CD4-positive, alpha-beta T cell treated with Interleukin-4 for 1 hour (primary cell): ENCODE data around the gene LRRC47.

Experiments
- DNase-seq, 2 donors: peaks; one replicate each; pipeline ENCODE4 v3.0.0-alpha.2; 2020 to 2022

LRRC47 gene

GRCh38 chr1:3785456-3786157 lies 10.7 kb downstream of the LRRC47 start:
- DNase-seq = no peak

- no peak for DNase-seq
Observed at GRCh38 chr1:3785045-3785444, 11.3 kb downstream of the LRRC47 start.

GRCh38 chr1:3783651-3784474 lies 12.4 kb downstream of the LRRC47 start:
- no peak for DNase-seq

- no peak for DNase-seq
Observed at GRCh38 chr1:3780901-3781300, 15.4 kb downstream of the LRRC47 start.

GRCh38 chr1:3779912-3780416 lies 16.3 kb downstream of the LRRC47 start:
- DNase-seq = no peak

- DNase-seq = no peak
Observed at GRCh38 chr1:3779265-3779911, 16.9 kb downstream of the LRRC47 start.

- no peak for DNase-seq
Observed at GRCh38 chr1:3778590-3779264, 17.6 kb downstream of the LRRC47 start.

GRCh38 chr1:3777647-3778589 lies 18.4 kb downstream of the LRRC47 start:
- no peak for DNase-seq

GRCh38 chr1:3777078-3777547 lies 19.2 kb downstream of the LRRC47 start:
- DNase-seq = no peak

GRCh38 chr1:3776231-3776961 lies 19.9 kb downstream of the LRRC47 start:
- DNase-seq = no peak

GRCh38 chr1:3775490-3776230 lies 20.6 kb downstream of the LRRC47 start:
- peak; percentile 47 to 53 for DNase-seq

GRCh38 chr1:3774946-3775489 lies 21.3 kb downstream of the LRRC47 start:
- DNase-seq = no peak

GRCh38 chr1:3774276-3774945 lies 21.9 kb downstream of the LRRC47 start:
- no peak for DNase-seq

GRCh38 chr1:3773572-3774275 lies 22.6 kb downstream of the LRRC47 start:
- no peak for DNase-seq

- DNase-seq = no peak
Observed at GRCh38 chr1:3772715-3773571, 23.4 kb downstream of the LRRC47 start, which contains the start of gene SMIM1. SMIM1 (plus strand) TSS chr1:3772749; CDS start chr1:3775374, 2,625 bp downstream.

- peak; percentile 93 to 94 for DNase-seq
Observed at GRCh38 chr1:3772027-3772714, 24.1 kb downstream of the LRRC47 start.
